Measurements from ENCODE around the gene PHLDB2.

- TF ChIP-seq POLR2AphosphoS5 (IDR thresholded peaks at IDR 0.05; ENCODE audit: low read depth, low read length), result no peak
- no peak for TF ChIP-seq POLR2A (IDR thresholded peaks at IDR 0.05; ENCODE audit: low read depth, low read length)
- TF ChIP-seq TAF1 (IDR thresholded peaks at IDR 0.05; ENCODE audit: low read depth, low read length), result no peak
- TF ChIP-seq POU2F2 (IDR thresholded peaks at IDR 0.05; ENCODE audit: low read depth, low read length), result no peak
- no peak for TF ChIP-seq SPI1 (IDR thresholded peaks at IDR 0.05; ENCODE audit: low read depth, low read length)
- TF ChIP-seq PAX5 (IDR thresholded peaks at IDR 0.05; ENCODE audit: insufficient read depth, low read length, severe bottlenecking), result no peak
Measured at GRCh38 chr3:111955876-111956275, 96.8 kb downstream of the PHLDB2 start.

Data from GM12891 (cell line).